ENCODE data around the gene C11orf65.

C11orf65 gene

GRCh38 chr11:108369064-108369463 lies 98.3 kb downstream of the C11orf65 start:
- DNase-seq (ENCODE audit: low read depth): no peak

- no peak for DNase-seq (ENCODE audit: low read depth)
These were observed 99.2 kb downstream of the C11orf65 start for GRCh38 chr11:108368134-108368533.

GRCh38 chr11:108364159-108364558 lies 103.2 kb downstream of the C11orf65 start:
- no peak for DNase-seq (ENCODE audit: low read depth)

GRCh38 chr11:108351468-108351867 lies 115.9 kb downstream of the C11orf65 start:
- no peak for DNase-seq (ENCODE audit: low read depth)

- DNase-seq (ENCODE audit: low read depth): no peak
These were observed 120.9 kb downstream of the C11orf65 start for GRCh38 chr11:108346451-108346850.

GRCh38 chr11:108345767-108346166 lies 121.6 kb downstream of the C11orf65 start:
- no peak for DNase-seq (ENCODE audit: low read depth)

GRCh38 chr11:108343714-108344113 lies 123.6 kb downstream of the C11orf65 start:
- DNase-seq (ENCODE audit: low read depth): no peak

- DNase-seq (ENCODE audit: low read depth): no peak
These were observed 125.7 kb downstream of the C11orf65 start for GRCh38 chr11:108341654-108342053.

GRCh38 chr11:108340973-108341372 lies 126.4 kb downstream of the C11orf65 start:
- DNase-seq (ENCODE audit: low read depth): no peak

GRCh38 chr11:108338750-108339149 lies 128.6 kb downstream of the C11orf65 start:
- no peak for DNase-seq (ENCODE audit: low read depth)

- no peak for DNase-seq (ENCODE audit: low read depth)
These were observed 133.9 kb downstream of the C11orf65 start for GRCh38 chr11:108333403-108333899.
